Natural killer cell (primary cell): ENCODE results near the gene CLCA2. TPM values are rescaled to one million over a fixed set of nuclear protein-coding genes. Genes with fewer than 3 reads are reported as not detected.

Experiments used
- ATAC-seq, 3 donors: fragments of 150-1000 bp in 2 of 3; fragments of 200-7000 bp in 1 of 3; cut with Tn5 transposase; 1 replicate in 1 of 3; 2 replicates in 2 of 3; pipeline ENCODE4 v1.10.0; 2021; ENCODE audit warnings: mild to moderate bottlenecking in 2 of 3, moderate library complexity in 2 of 3
- DNase-seq, 2 donors: peaks; one replicate each; pipeline versions ENCODE4 v3.0.0 to v3.0.0-alpha.2; 2013 to 2021; ENCODE audit warnings: mixed read lengths in 1 of 2
- H3K27ac ChIP-seq: one replicate; pipeline ENCODE4 v1.5.1; 2013; ENCODE audit warnings: mild to moderate bottlenecking, low read length
- H3K27me3 ChIP-seq: one replicate; pipeline ENCODE4 v1.6.1; 2013; ENCODE audit warnings: low read length; ENCODE audit not compliant: control insufficient read depth, insufficient read depth
- H3K36me3 ChIP-seq: one replicate; pipeline ENCODE4 v1.6.1; 2013; ENCODE audit warnings: low read length; ENCODE audit not compliant: control insufficient read depth, insufficient read depth
- H3K4me1 ChIP-seq: one replicate; pipeline ENCODE4 v1.6.1; 2013; ENCODE audit warnings: low read length; ENCODE audit not compliant: control insufficient read depth, insufficient read depth
- H3K4me3 ChIP-seq: one replicate; pipeline ENCODE4 v1.5.1; 2013; ENCODE audit warnings: low read length
- H3K9me3 ChIP-seq: one replicate; pipeline ENCODE4 v1.6.1; 2013; ENCODE audit warnings: low read length; ENCODE audit not compliant: control insufficient read depth, insufficient read depth
- H3K27ac Mint-ChIP-seq, 2 donors: one replicate each; pipeline ENCODE4 v1.8.0; 2022; ENCODE audit warnings: mild to moderate bottlenecking in 2 of 2, mixed read lengths in 2 of 2, moderate library complexity in 1 of 2
- H3K27me3 Mint-ChIP-seq, 2 donors: one replicate each; pipeline ENCODE4 v1.8.0; 2022; ENCODE audit warnings: low read depth in 2 of 2, mixed read lengths in 2 of 2
- H3K36me3 Mint-ChIP-seq: one replicate; pipeline ENCODE4 v1.8.0; 2022; ENCODE audit warnings: mixed read lengths
- H3K4me1 Mint-ChIP-seq, 2 donors: one replicate each; pipeline ENCODE4 v1.8.0; 2022; ENCODE audit warnings: mixed read lengths in 2 of 2
- H3K4me3 Mint-ChIP-seq: one replicate; pipeline ENCODE4 v1.8.0; 2022; ENCODE audit warnings: mild to moderate bottlenecking, moderate library complexity, mixed read lengths
- H3K9me3 Mint-ChIP-seq, 2 donors: one replicate each; pipeline ENCODE4 v1.8.0; 2022; ENCODE audit warnings: mixed read lengths in 2 of 2
- CTCF ChIP-seq: fragments of 200-600 bp; IDR thresholded peaks from one replicate; pipeline ENCODE4 v1.8.0; 2022; ENCODE audit warnings: antibody characterized with exemption
- WGBS: methylation state at CpG from one replicate; pipeline ENCODE4 v1.1.7; 2013; ENCODE audit warnings: missing lambda C conversion rate; ENCODE audit not compliant: insufficient coverage; 5-methylcytosine and 5-hydroxymethylcytosine counted together
- intact Hi-C: fragments of 100-400 bp; cut with micrococcal nuclease; formaldehyde crosslinking; loops from one replicate; pipeline ENCODE4 v1.14.2; 2022
- total RNA-seq, 4 donors: library from RNA; stranded (reverse); fragments of 120-200 nt in 1 of 4; gene quantifications; one replicate each; pipeline versions ENCODE4 v1.2.3 to v1.2.4, GENCODE V29; 2013 to 2022

Gene CLCA2
- total RNA-seq, 3 donors from 2014 or later (not counting 1 experiment from before 2014, with no cell fraction given) = not detected

GRCh38 chr1:86450847-86451246, 26.9 kb downstream of the CLCA2 start:
- DNase-seq (no peak), ATAC-seq (no peak)
- Mint-ChIP-seq H3K36me3 (no peaks in the 10 kb centered on the region), H3K4me1 (no peaks in the 10 kb centered on the region), H3K9me3 (no peaks in the 10 kb centered on the region), H3K27me3 (peaks cover 3 to 7% of the 10 kb centered on the region in 2 donors), H3K27ac (no peak overlapping the region), H3K4me3 (no peak overlapping the region)
- no peak for TF ChIP-seq CTCF
- Histone ChIP-seq H3K4me1 (no peaks in the 10 kb centered on the region), H3K27me3 (no peaks in the 10 kb centered on the region), H3K36me3 (no peaks in the 10 kb centered on the region), H3K27ac (no peak overlapping the region), H3K4me3 (no peak overlapping the region), H3K9me3 (no peaks in the 10 kb centered on the region)
- WGBS = 50% methylated on average over 2 of the region's 3 CpGs
- intact Hi-C loops = no loop called here

GRCh38 chr1:86453664-86454063, 29.7 kb downstream of the CLCA2 start:
- ATAC-seq (no peak), DNase-seq (no peak)
- H3K36me3 ChIP-seq = no peaks in the 10 kb centered on the region
- 87% methylated on average over 2 of the region's 3 CpGs for WGBS
- H3K9me3 ChIP-seq = no peaks in the 10 kb centered on the region
- no peak overlapping the region for H3K27ac Mint-ChIP-seq
- H3K4me3 Mint-ChIP-seq = no peak overlapping the region
- no peaks in the 10 kb centered on the region for H3K9me3 Mint-ChIP-seq
- H3K4me1 ChIP-seq = no peaks in the 10 kb centered on the region
- H3K27ac ChIP-seq = no peak overlapping the region
- no peak for TF ChIP-seq CTCF
- no peaks in the 10 kb centered on the region for H3K4me1 Mint-ChIP-seq
- no peak overlapping the region for H3K4me3 ChIP-seq
- H3K27me3 ChIP-seq = no peaks in the 10 kb centered on the region
- H3K36me3 Mint-ChIP-seq = no peaks in the 10 kb centered on the region
- peaks cover 9 to 26% of the 10 kb centered on the region in 2 donors for H3K27me3 Mint-ChIP-seq
- intact Hi-C loops = no loop called here

- TF ChIP-seq CTCF = no peak
- no peak for DNase-seq
- no peaks in the 10 kb centered on the region for H3K36me3 ChIP-seq
- Mint-ChIP-seq H3K27me3 (peaks cover 9 to 26% of the 10 kb centered on the region in 2 donors), H3K36me3 (no peaks in the 10 kb centered on the region), H3K4me3 (no peak overlapping the region), H3K27ac (no peak overlapping the region), H3K4me1 (no peaks in the 10 kb centered on the region), H3K9me3 (no peaks in the 10 kb centered on the region)
- ATAC-seq = no peak
- H3K4me1 ChIP-seq = no peaks in the 10 kb centered on the region
- H3K27me3 ChIP-seq = no peaks in the 10 kb centered on the region
- H3K4me3 ChIP-seq = no peak overlapping the region
- intact Hi-C loops = no loop called here
- 85% methylated on average over 4 of the region's 5 CpGs for WGBS
- no peaks in the 10 kb centered on the region for H3K9me3 ChIP-seq
- H3K27ac ChIP-seq = no peak overlapping the region
Observed at GRCh38 chr1:86455073-86455472, 31.1 kb downstream of the CLCA2 start.

GRCh38 chr1:86460998-86461397, 37.0 kb downstream of the CLCA2 start:
- no peaks in the 10 kb centered on the region for H3K9me3 ChIP-seq
- Mint-ChIP-seq H3K27me3 (peaks cover 11 to 18% of the 10 kb centered on the region in 2 donors), H3K4me3 (no peak overlapping the region), H3K36me3 (no peaks in the 10 kb centered on the region), H3K27ac (no peak overlapping the region), H3K9me3 (no peaks in the 10 kb centered on the region), H3K4me1 (no peaks in the 10 kb centered on the region)
- H3K4me1 ChIP-seq = no peaks in the 10 kb centered on the region
- no peak for TF ChIP-seq CTCF
- H3K4me3 ChIP-seq = no peak overlapping the region
- no peak for DNase-seq
- intact Hi-C loops = no loop called here
- no peak for ATAC-seq
- no peaks in the 10 kb centered on the region for H3K36me3 ChIP-seq
- no peaks in the 10 kb centered on the region for H3K27me3 ChIP-seq
- 40% methylated on average over 1 of the region's 1 CpG for WGBS
- H3K27ac ChIP-seq = no peak overlapping the region
